SK-N-SH (cell line): ENCODE results near the gene UBE2A. TPM values are rescaled to one million over a fixed set of nuclear protein-coding genes. Genes with fewer than 3 reads are reported as not detected.

Source experiments
- CTCF ChIA-PET: fragments of 300-600, 350-600 bp; formaldehyde crosslinking; extraction: SDS; loops from one replicate; lab custom pipeline; 2021; lab: Yijun Ruan, JAX
- POLR2A ChIA-PET: fragments of 350-600 bp; sonication (Branson Sonifier 250); formaldehyde crosslinking; extraction: SDS; loops from one replicate; lab custom pipeline; 2020; ENCODE audit warnings: antibody characterized with exemption, inconsistent platforms; lab: Yijun Ruan, JAX
- DNase-seq: peaks from one replicate; pipeline ENCODE4 v3.0.0; 2012
- H2AFZ ChIP-seq: fragments of 200-600 bp; sonication (generic); 2 replicates; pipeline ENCODE4 v1.8.1; 2016; ENCODE audit warnings: antibody characterized with exemption, mild to moderate bottlenecking, low read depth
- H3F3A ChIP-seq: fragments of 200-600 bp; sonication (generic); replicated peaks from 2 replicates; pipeline ENCODE3; 2016; ENCODE audit warnings: antibody characterized with exemption, mild to moderate bottlenecking; ENCODE audit not compliant: insufficient read depth
- H3K27ac ChIP-seq, 2 experiments: fragments of 200-500 bp in 1 of 2; fragments of 200-600 bp in 1 of 2; sonication (Bioruptor generic) in 1 of 2; sonication (generic), shearing (Covaris generic) in 1 of 2; 2 replicates each; pipeline versions ENCODE4 v1.5.1 to v1.6.1; 2014 to 2016; ENCODE audit warnings: low read depth in 2 of 2, inconsistent platforms in 1 of 2, low read length in 1 of 2, mild to moderate bottlenecking in 1 of 2, mixed read lengths in 1 of 2
- H3K27me3 ChIP-seq: fragments of 200-600 bp; sonication (generic), shearing (Covaris generic); 2 replicates; pipeline ENCODE4 v1.6.1; 2016; ENCODE audit warnings: mixed run types; ENCODE audit not compliant: insufficient read depth
- H3K36me3 ChIP-seq, 2 experiments: fragments of 200-500 bp in 1 of 2; fragments of 200-600 bp in 1 of 2; sonication (Bioruptor generic) in 1 of 2; sonication (generic) in 1 of 2; replicated peaks in 1 of 2; 2 replicates each; pipeline versions ENCODE3 to v1.5.1; 2014 to 2016; ENCODE audit warnings: low read length in 1 of 2, mild to moderate bottlenecking in 1 of 2; ENCODE audit not compliant: insufficient read depth in 2 of 2, control insufficient read depth in 1 of 2
- H3K4me1 ChIP-seq, 2 experiments: fragments of 200-500 bp in 1 of 2; fragments of 200-600 bp in 1 of 2; sonication (Bioruptor generic) in 1 of 2; sonication (generic), shearing (Covaris generic) in 1 of 2; 2 replicates each; pipeline versions ENCODE4 v1.5.1 to v1.6.1; 2014 to 2016; ENCODE audit warnings: low read depth in 1 of 2, low read length in 1 of 2, mixed run types in 1 of 2; ENCODE audit not compliant: insufficient read depth in 2 of 2, control insufficient read depth in 1 of 2
- H3K4me2 ChIP-seq: fragments of 200-600 bp; sonication (generic), shearing (Covaris generic); 2 replicates; pipeline ENCODE4 v1.6.1; 2017; ENCODE audit warnings: mixed run types
- H3K4me3 ChIP-seq, 2 experiments: fragments of 200-500 bp in 1 of 2; fragments of 200-600 bp in 1 of 2; sonication (Bioruptor generic) in 1 of 2; sonication (generic), shearing (Covaris generic) in 1 of 2; 2 replicates each; pipeline versions ENCODE4 v1.5.1 to v1.8.1; 2014 to 2016; ENCODE audit warnings: low read depth in 2 of 2, inconsistent platforms in 1 of 2, low read length in 1 of 2, mild to moderate bottlenecking in 1 of 2, mixed read lengths in 1 of 2, moderate library complexity in 1 of 2
- H3K79me2 ChIP-seq: fragments of 200-600 bp; sonication (generic); 2 replicates; pipeline ENCODE4 v1.8.1; 2017; ENCODE audit warnings: mild to moderate bottlenecking; ENCODE audit not compliant: insufficient read depth
- H3K9ac ChIP-seq: fragments of 200-600 bp; sonication (generic); 2 replicates; pipeline ENCODE4 v1.6.1; 2017; ENCODE audit warnings: mixed run types
- H3K9me2 ChIP-seq: fragments of 200-600 bp; sonication (generic); 2 replicates; pipeline ENCODE4 v1.6.1; 2017; ENCODE audit warnings: mixed run types
- H3K9me3 ChIP-seq: fragments of 200-600 bp; sonication (generic); 2 replicates; pipeline ENCODE4 v1.6.1; 2017; ENCODE audit warnings: mixed run types, mild to moderate bottlenecking, moderate library complexity
- H4K20me1 ChIP-seq: fragments of 200-600 bp; sonication (generic); 2 replicates; pipeline ENCODE4 v1.6.1; 2017; ENCODE audit warnings: mild to moderate bottlenecking, mixed run types; ENCODE audit not compliant: insufficient read depth
- CTCF ChIP-seq: fragments of 200-600 bp; sonication (generic); IDR thresholded peaks from 2 replicates; pipeline ENCODE4 v1.6.1; 2017; ENCODE audit warnings: antibody characterized with exemption, mild to moderate bottlenecking, moderate library complexity
- FOSL2 ChIP-seq: IDR thresholded peaks from 2 replicates; pipeline ENCODE4 v1.4.0; 2012; ENCODE audit warnings: low read depth, mild to moderate bottlenecking, moderate library complexity, borderline replicate concordance
- FOXJ3 ChIP-seq: sonication (generic); formaldehyde crosslinking; IDR thresholded peaks from 2 replicates; pipeline ENCODE4 v1.5.1; 2020; ENCODE audit warnings: mild to moderate bottlenecking, missing genetic modification reagents
- JUND ChIP-seq: IDR thresholded peaks from 2 replicates; pipeline ENCODE4 v1.4.0; 2012
- PBX3 ChIP-seq: IDR thresholded peaks from 2 replicates; pipeline ENCODE4; 2012
- TAF1 ChIP-seq: IDR thresholded peaks from 2 replicates; pipeline ENCODE4 v1.6.1; 2012; ENCODE audit warnings: low read depth, mild to moderate bottlenecking, low read length, moderate library complexity, borderline replicate concordance
- WGBS: methylation state at CpG from one replicate; pipeline ENCODE4 v1.1.6; 2017; ENCODE audit warnings: low lambda C conversion rate; 5-methylcytosine and 5-hydroxymethylcytosine counted together
- polyA plus RNA-seq, 3 experiments: library from polyadenylated mRNA; depleted of rRNA; stranded (reverse); fragments of >200 nt; gene quantifications; 2 replicates each; pipeline ENCODE4 v1.2.3, GENCODE V29; 2012

UBE2A gene
- polyA plus RNA-seq, 1 of the 3 experiments (the other 2 are of a cell fraction), result 38.4 TPM

- Histone ChIP-seq H3K9me2 (no peaks in the 10 kb centered on the region), H4K20me1 (no peaks in the 10 kb centered on the region), H3K4me2 (no peak overlapping the region), H3K9me3 (no peaks in the 10 kb centered on the region), H3K27me3 (no peaks in the 10 kb centered on the region), H3K36me3 (peaks cover 4 to 19% of the 10 kb centered on the region in 2 experiments), H3K4me1 (no peaks in the 10 kb centered on the region), H3K27ac (no peak overlapping the region), H3K9ac (no peak overlapping the region), H3K4me3 (no peak overlapping the region), H3F3A (no peaks in the 10 kb centered on the region), H3K79me2 (no peaks in the 10 kb centered on the region), H2AFZ (no peak overlapping the region)
- TF ChIP-seq TAF1 (no peak), CTCF (peak; percentile 35)
- WGBS, result 49% methylated on average over 2 of the region's 2 CpGs
- CTCF ChIA-PET, result interaction anchor here (1.6 kb wide), 1 partner anchor 27 kb away, joined by 5 read pairs; no protein-coding TSS in a partner anchor
- no peak for DNase-seq
- POLR2A ChIA-PET, result no interaction called here
Observed at GRCh38 chrX:119539872-119540271, 34.5 kb upstream of the UBE2A start.

- no peaks in the 10 kb centered on the region for H3F3A ChIP-seq
- CTCF ChIA-PET, result interaction anchor here (1.6 kb wide), 1 partner anchor 29 kb away, joined by 5 read pairs; no protein-coding TSS in a partner anchor
- peaks cover 4% of the 10 kb centered on the region; the same call in 1 of the 2 replicates for H3K79me2 ChIP-seq
- 76% methylated on average over 4 of the region's 4 CpGs for WGBS
- peaks cover 4 to 14% of the 10 kb centered on the region in 2 experiments for H3K36me3 ChIP-seq
- no peak overlapping the region for H2AFZ ChIP-seq
- no peak for DNase-seq
- TF ChIP-seq JUND (peak; percentile 36), PBX3 (0 out of 2 replicates have a peak, but pooled peaks have one; percentile 16), FOXJ3 (CRISPR knock-in tag) (no peak), FOSL2 (0 out of 2 replicates have a peak, but pooled peaks have one; percentile 30)
- H3K4me2 ChIP-seq, result no peak overlapping the region
- POLR2A ChIA-PET, result no interaction called here
- H3K9me3 ChIP-seq, result no peaks in the 10 kb centered on the region
- no peaks in the 10 kb centered on the region for H4K20me1 ChIP-seq
- H3K4me1 ChIP-seq, result no peaks in the 10 kb centered on the region
- peak overlapping the region in 1 of 2 experiments; percentile 16; a peak in 1 of 4 replicates for H3K27ac ChIP-seq
- H3K27me3 ChIP-seq, result no peaks in the 10 kb centered on the region
- H3K9ac ChIP-seq, result no peak overlapping the region
- H3K9me2 ChIP-seq, result no peaks in the 10 kb centered on the region
- H3K4me3 ChIP-seq, result no peak overlapping the region
Observed at GRCh38 chrX:119541188-119541587, 33.2 kb upstream of the UBE2A start.

- Histone ChIP-seq H3K9me3 (no peaks in the 10 kb centered on the region), H3K4me2 (no peak overlapping the region), H3K79me2 (peaks cover 22% of the 10 kb centered on the region), H3K27me3 (no peaks in the 10 kb centered on the region), H3K27ac (no peak overlapping the region), H4K20me1 (0 out of 2 replicates have a peak, but pooled peaks cover 9% of the 10 kb centered on the region), H3K36me3 (peaks cover 0 to 2% of the 10 kb centered on the region in 2 experiments), H3K4me3 (no peak overlapping the region), H3F3A (no peaks in the 10 kb centered on the region), H3K4me1 (no peaks in the 10 kb centered on the region), H3K9ac (no peak overlapping the region), H2AFZ (no peak overlapping the region), H3K9me2 (no peaks in the 10 kb centered on the region)
- 81% methylated on average over 7 of the region's 7 CpGs for WGBS
- POLR2A ChIA-PET, result no interaction called here
- no peak for TF ChIP-seq PBX3
- TF ChIP-seq JUND, result no peak
- no peak for TF ChIP-seq FOXJ3 (CRISPR knock-in tag)
- CTCF ChIA-PET, result no interaction called here
- no peak for DNase-seq
Observed at GRCh38 chrX:119549327-119550016, 24.9 kb upstream of the UBE2A start.
